ENCODE data around the gene KLHL24. TPM values are rescaled to one million over a fixed set of nuclear protein-coding genes. Genes with fewer than 3 reads are reported as not detected.
"Not testable (repeated sequence)": the region's sequence is repeated elsewhere in the genome, so short reads cannot be mapped to it uniquely, and the experiment has no call there.

KLHL24 gene
- total RNA-seq, 2 experiments from 2014 or later = 19.2 to 19.6 TPM

DNA sequence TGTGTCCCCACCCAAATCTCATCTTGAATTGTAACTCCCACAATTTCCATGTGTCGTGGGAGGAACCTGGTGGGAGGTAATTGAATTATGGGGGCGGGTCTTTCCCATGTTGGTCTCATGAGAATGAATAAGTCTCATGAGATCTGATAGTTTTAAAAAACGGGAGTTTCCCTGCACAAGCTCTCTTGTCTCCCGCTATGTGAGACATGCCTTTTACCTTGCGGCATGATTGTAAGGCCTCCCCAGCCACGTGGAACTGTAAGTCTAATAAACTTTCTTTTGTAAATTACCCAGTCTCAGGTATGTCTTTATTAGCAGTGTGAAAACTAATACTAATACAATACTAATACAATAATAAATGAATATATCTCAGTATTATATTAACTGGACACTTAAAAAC lies 52.3 kb downstream of the KLHL24 start:
- H3K4me1 Mint-ChIP-seq = peaks cover 2% of the 10 kb centered on the region
- DNase-seq = no peak
- H3K27me3 Mint-ChIP-seq = no peaks in the 10 kb centered on the region
- no peak overlapping the region for H3K27ac Mint-ChIP-seq
- no peaks in the 10 kb centered on the region for H3K36me3 Mint-ChIP-seq (ENCODE audit: low read depth)
- no peak overlapping the region for H3K4me3 Mint-ChIP-seq
- H3K9me3 Mint-ChIP-seq = peaks cover 4% of the 10 kb centered on the region
- CTCF ChIA-PET = interaction anchor here (0.6 kb wide), 1 partner anchor 22 kb away, joined by 3 read pairs; no protein-coding TSS in a partner anchor
- POLR2A ChIA-PET = interaction anchor here (0.6 kb wide), 1 partner anchor 84 kb away, joined by 6 read pairs; no protein-coding TSS in a partner anchor

DNA sequence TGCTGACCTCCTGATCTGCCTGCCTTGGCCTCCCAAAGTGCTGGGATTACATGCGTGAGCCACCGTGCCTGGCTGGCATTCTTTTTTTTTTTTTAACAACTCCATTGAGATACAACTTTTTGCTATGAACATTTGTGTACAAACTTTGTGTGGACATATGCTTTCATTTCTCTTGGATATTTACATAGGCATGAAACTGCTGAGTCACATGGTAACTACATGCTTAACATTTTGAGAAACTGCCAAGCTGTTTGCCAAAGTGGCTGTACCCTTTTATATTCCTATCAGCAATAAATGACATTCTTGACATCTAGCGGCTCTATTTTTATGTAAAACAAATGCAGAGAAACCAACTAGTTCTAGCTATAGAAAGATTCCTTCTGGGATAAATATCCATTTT lies 53.5 kb downstream of the KLHL24 start:
- Mint-ChIP-seq H3K27me3 (no peaks in the 10 kb centered on the region), H3K4me3 (no peak overlapping the region), H3K4me1 (peaks cover 2% of the 10 kb centered on the region), H3K36me3 (ENCODE audit: low read depth) (no peaks in the 10 kb centered on the region), H3K9me3 (peaks cover 4% of the 10 kb centered on the region), H3K27ac (no peak overlapping the region)
- POLR2A ChIA-PET = no interaction called here
- CTCF ChIA-PET = no interaction called here
- no peak for DNase-seq

DNA sequence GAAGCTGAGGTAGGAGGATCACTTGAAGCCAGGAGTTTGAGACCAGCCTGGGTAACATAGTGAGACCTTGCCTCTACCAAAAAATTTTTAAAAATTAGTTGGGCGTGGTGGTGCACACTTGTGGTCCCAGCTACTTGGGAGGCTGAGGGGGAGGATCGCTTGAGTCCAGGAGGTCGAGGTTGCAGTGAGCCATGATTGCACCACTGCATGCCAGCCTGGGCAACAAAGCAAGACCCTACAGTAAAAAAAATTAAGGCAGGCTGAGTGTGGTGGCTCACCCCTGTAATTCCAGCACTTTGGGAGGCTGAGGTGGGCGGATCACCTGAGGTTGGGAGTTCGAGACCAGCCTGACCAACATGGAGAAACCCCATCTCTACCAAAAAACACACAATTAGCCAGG lies 54.2 kb downstream of the KLHL24 start:
- not testable (repeated sequence) for H3K36me3 Mint-ChIP-seq (ENCODE audit: low read depth)
- CTCF ChIA-PET = interaction anchor here (0.8 kb wide), 1 partner anchor 27 kb away, joined by 3 read pairs; no protein-coding TSS in a partner anchor

DNA sequence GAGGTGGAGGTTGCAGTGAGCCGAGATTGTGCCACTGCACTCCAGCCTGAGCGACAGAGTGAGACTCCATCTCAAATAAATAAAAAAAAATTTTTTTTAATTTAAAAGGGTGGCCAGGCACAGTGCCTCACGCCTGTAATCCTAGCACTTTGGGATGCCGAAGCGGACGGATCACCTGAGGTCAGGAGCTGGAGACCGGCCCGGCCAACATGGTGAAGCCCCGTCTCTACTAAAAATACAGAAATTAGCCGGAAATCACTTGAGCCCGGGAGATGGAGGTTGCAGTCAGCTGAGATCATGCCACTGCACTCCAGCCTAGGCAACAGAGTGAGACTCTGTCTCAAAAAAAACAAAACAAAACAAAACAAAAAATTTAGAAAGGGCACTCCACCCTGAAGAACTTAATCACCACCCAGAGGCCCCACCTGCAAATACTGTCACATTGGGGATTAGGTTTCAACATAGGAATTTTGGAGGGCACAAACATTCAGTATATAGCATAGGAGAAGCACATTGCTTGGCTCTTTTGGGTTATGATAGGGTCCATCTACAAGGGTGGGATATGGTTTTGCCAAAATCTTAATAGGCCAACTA lies 55.1 kb downstream of the KLHL24 start:
- POLR2A ChIA-PET = no interaction called here
- Mint-ChIP-seq H3K27ac (no peak overlapping the region), H3K4me3 (no peak overlapping the region), H3K4me1 (peaks cover 3% of the 10 kb centered on the region), H3K36me3 (ENCODE audit: low read depth) (no peaks in the 10 kb centered on the region), H3K27me3 (no peaks in the 10 kb centered on the region), H3K9me3 (peaks cover 4% of the 10 kb centered on the region)
- CTCF ChIA-PET = interaction anchor here (0.8 kb wide), 1 partner anchor 28 kb away, joined by 3 read pairs; no protein-coding TSS in a partner anchor
- no peak for DNase-seq

More for the DNA sequence above, 54.2 kb downstream of the KLHL24 start:
- DNase-seq, H3K27me3 Mint-ChIP-seq, POLR2A ChIA-PET, H3K4me3 Mint-ChIP-seq, H3K4me1 Mint-ChIP-seq, H3K27ac Mint-ChIP-seq, H3K9me3 Mint-ChIP-seq: not testable (repeated sequence)

DNA sequence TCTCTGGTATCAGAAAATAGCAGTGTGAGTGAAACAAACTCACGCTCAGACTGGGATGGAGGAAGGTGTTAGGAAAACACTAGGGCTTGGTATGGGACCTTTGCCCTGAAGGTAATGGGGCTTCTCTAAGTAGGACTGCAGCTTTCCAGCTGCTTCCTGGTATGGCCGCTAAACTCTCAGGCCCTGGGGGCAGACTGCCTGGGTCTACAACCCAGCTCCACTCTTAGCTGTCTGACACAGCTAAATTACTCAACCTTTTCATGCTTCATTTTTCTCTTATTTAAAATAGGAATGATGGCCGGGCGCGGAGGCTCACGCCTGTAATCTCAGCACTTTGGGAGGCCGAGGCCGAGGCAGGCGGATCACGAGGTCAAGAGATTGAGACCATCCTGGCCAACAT lies 57.0 kb downstream of the KLHL24 start:
- Mint-ChIP-seq H3K36me3 (ENCODE audit: low read depth) (no peaks in the 10 kb centered on the region), H3K27me3 (no peaks in the 10 kb centered on the region), H3K27ac (no peak overlapping the region), H3K4me1 (peaks cover 8% of the 10 kb centered on the region), H3K9me3 (no peaks in the 10 kb centered on the region), H3K4me3 (no peak overlapping the region)
- DNase-seq = no peak
- ChIA-PET CTCF (interaction anchor here (0.5 to 1.5 kb wide), 2 partner anchors 13 to 962 kb away, joined by 3 to 5 read pairs; no protein-coding TSS in a partner anchor), POLR2A (no interaction called here)

DNA sequence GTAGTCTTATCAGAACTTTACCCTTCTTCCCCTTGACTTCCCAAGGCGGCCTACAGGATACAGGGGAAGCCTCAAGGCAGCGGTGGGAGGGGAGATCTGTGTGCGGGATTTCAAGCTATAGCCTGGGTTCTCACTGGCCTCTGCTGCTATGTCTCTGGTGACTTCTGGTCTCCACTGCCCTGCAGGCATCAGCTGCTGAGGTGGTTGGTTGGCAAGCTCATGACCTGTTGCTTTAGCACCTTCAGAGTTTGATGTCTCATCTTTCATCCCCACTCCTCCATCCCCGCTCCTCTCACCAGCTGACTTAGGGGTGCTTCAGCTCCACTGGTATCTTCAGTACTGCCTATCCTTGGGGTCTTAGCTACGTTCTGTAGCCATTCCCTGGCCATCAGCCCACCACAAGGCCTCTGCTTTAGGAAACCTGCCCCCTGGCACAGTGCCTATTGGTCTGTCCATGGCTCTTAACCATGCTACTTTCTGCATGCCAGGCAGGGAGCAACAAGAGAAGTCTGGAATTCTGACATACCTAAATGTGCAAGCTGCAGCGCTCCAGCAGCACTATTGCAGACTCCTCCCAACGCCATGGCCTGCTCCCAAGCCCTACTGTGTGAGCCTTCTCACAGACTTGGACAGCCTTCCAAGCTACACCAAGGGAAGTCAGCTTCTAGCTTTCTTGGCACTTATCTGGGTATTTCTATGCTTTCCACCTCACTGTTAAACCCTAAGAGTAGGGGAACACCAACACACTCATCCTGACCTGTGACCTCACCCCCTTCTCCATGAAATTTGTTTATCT lies 60.3 kb downstream of the KLHL24 start:
- no peak overlapping the region for H3K4me3 Mint-ChIP-seq
- no peaks in the 10 kb centered on the region for H3K27me3 Mint-ChIP-seq
- H3K36me3 Mint-ChIP-seq (ENCODE audit: low read depth) = peaks cover 16% of the 10 kb centered on the region
- no peak overlapping the region for H3K27ac Mint-ChIP-seq
- DNase-seq = no peak
- H3K9me3 Mint-ChIP-seq = no peaks in the 10 kb centered on the region
- peaks cover 28% of the 10 kb centered on the region for H3K4me1 Mint-ChIP-seq
- ChIA-PET CTCF (interaction anchor here (0.7 to 1.1 kb wide), 5 partner anchors 25 to 479 kb away, joined by 3 to 4 read pairs (median 3); no protein-coding TSS in a partner anchor), POLR2A (no interaction called here)

DNA sequence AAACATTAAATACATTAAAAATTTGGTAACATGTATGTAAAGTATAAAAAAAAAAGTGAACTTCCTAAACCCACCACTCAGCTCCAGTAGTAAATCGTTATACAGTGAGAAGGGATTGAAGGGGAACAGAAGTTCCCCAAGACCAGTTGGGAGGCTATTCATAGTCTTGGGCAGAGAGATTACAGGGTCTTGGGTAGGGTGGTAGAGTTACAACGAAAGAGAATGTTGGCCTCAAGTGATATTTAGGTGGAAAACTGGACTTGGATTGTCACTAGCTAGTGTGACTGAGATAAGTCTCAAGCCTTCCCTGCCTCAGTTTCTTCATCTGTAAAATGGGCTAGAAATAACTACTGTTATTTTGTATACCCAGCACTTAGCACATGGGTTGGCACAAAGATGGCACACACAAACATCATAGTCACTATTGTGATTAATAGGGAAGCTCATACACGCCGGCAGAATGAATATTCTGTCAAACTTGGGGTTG lies 61.7 kb downstream of the KLHL24 start:
- CTCF ChIA-PET = interaction anchor here (0.6 to 1.5 kb wide), 7 partner anchors 14 to 853 kb away, joined by 3 to 5 read pairs (median 4); no protein-coding TSS in a partner anchor
- H3K4me3 Mint-ChIP-seq = peak overlapping the region; percentile 77
- POLR2A ChIA-PET = interaction anchor here (0.7 to 1.7 kb wide), 4 partner anchors 60 to 601 kb away, joined by 3 to 5 read pairs (median 4); no protein-coding TSS in a partner anchor

DNA sequence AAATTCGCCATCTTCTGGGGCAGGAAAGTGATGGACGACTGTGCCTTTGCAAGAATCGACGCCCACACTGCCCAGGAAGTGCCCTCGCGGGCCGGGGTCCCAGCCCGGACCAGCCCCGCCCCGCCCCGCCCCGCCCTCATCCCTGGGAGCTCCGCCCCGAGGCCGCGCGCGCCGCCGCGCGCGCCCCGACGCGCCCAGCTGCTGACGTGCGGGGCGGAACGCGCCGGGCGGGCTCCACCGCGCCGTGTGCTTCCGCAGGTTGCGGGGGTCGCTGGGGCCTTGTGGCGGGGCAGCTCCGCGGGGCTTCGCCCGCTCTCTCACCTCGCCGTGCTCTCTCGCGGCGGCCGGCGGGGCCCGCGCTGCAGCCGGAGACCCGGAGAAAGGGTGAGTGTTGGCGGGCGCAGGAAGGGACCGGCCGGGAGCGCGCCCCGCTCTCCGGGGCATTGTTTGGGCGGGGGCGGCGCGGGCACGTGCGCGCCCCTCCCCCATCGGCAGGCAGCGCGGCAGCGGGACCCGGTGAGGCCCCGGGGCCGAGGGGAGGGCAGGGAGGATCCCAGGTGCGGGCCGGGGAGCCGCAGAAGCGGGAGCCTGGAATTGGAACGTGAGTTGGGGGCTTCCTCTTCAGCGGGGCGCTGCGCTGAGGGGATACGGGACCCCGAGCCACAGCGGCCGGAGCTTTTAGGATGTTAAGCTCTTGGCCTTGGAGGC lies 62.3 kb downstream of the KLHL24 start, which contains the start of gene YEATS2:
Gene YEATS2 (plus strand): TSS at position 188 of the 708 bp plus-strand sequence. CDS start 17,366 bp downstream, outside the sequence.
- Mint-ChIP-seq H3K9me3 (no peaks in the 10 kb centered on the region), H3K4me1 (peaks cover 37% of the 10 kb centered on the region), H3K36me3 (ENCODE audit: low read depth) (peaks cover 22% of the 10 kb centered on the region), H3K27me3 (no peaks in the 10 kb centered on the region), H3K4me3 (peak within 1 kb of the TSS; percentile 77), H3K27ac (peak within 1 kb of the TSS; percentile 92)
- peak; percentile 67 for DNase-seq
- POLR2A ChIA-PET = interaction anchor here (0.7 to 1.7 kb wide), 5 partner anchors 61 to 600 kb away, joined by 3 to 5 read pairs (median 3); partner anchors contain the start of gene KLHL6
- CTCF ChIA-PET = interaction anchor here (0.6 to 1.5 kb wide), 8 partner anchors 13 to 853 kb away, joined by 3 to 5 read pairs (median 4); no protein-coding TSS in a partner anchor

More for the DNA sequence above, 61.7 kb downstream of the KLHL24 start:
- no peak for DNase-seq
- no peaks in the 10 kb centered on the region for H3K9me3 Mint-ChIP-seq
- H3K36me3 Mint-ChIP-seq (ENCODE audit: low read depth) = peaks cover 22% of the 10 kb centered on the region
- H3K27ac Mint-ChIP-seq = peak overlapping the region; percentile 92
- peaks cover 37% of the 10 kb centered on the region for H3K4me1 Mint-ChIP-seq
- H3K27me3 Mint-ChIP-seq = no peaks in the 10 kb centered on the region

DNA sequence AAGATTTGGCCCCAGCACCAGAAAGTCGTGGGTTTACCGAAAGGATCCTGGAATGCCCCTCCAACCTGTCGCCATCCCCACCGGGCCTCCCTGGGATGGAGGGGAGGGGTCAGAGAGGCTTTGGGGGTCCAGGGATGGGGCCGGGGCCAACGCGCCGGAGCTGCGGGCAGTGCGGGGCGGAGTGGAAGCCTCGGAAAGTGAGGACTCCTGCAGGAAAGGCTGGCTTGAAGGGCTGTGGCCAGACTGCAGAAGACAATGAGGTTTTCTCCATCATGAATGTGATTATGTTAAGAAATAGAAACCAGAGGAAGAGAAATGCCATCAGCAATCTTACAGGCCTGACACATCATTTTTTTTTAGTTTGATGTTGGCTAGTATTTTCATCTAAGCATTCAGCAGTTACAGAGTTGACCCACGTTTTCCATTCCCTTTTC lies 62.9 kb downstream of the KLHL24 start:
- POLR2A ChIA-PET = interaction anchor here (1.1 to 1.7 kb wide), 2 partner anchors 61 to 143 kb away, joined by 3 to 5 read pairs; partner anchors contain the start of gene KLHL6
- no peaks in the 10 kb centered on the region for H3K27me3 Mint-ChIP-seq
- DNase-seq = peak; percentile 35
- H3K36me3 Mint-ChIP-seq (ENCODE audit: low read depth) = peaks cover 22% of the 10 kb centered on the region
- H3K4me3 Mint-ChIP-seq = peak overlapping the region; percentile 77
- H3K27ac Mint-ChIP-seq = peak overlapping the region; percentile 81
- peaks cover 39% of the 10 kb centered on the region for H3K4me1 Mint-ChIP-seq
- H3K9me3 Mint-ChIP-seq = no peaks in the 10 kb centered on the region
- CTCF ChIA-PET = interaction anchor here (0.5 to 1.5 kb wide), 3 partner anchors 17 to 361 kb away, joined by 4 to 5 read pairs (median 5); no protein-coding TSS in a partner anchor

DNA sequence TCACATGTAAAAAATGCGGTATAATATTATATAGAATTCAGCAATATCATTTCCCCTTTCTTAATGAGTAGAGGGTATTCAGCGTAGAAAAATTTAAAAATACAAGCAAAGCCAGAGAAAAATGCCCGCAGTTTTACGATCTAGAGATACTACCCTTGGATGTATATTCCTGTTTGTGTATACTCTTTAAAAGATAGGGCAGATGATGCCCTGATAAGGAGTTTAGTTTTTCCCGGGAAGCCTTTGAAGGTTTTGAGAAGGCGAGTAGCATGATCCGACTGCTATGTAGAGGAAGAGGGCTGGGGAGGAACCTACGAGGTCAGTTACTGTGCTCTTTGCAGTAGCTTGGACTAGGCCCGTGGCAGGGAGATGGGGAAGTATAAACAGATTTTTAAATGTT lies 63.3 kb downstream of the KLHL24 start:
- Mint-ChIP-seq H3K4me3 (peak overlapping the region; percentile 77), H3K9me3 (no peaks in the 10 kb centered on the region), H3K27me3 (no peaks in the 10 kb centered on the region), H3K27ac (peak overlapping the region; percentile 81), H3K4me1 (peaks cover 41% of the 10 kb centered on the region), H3K36me3 (ENCODE audit: low read depth) (peaks cover 22% of the 10 kb centered on the region)
- no peak for DNase-seq
- ChIA-PET CTCF (interaction anchor here (0.5 to 1.5 kb wide), 3 partner anchors 17 to 362 kb away, joined by 4 to 5 read pairs (median 5); no protein-coding TSS in a partner anchor), POLR2A (interaction anchor here (1.1 kb wide), 1 partner anchor 143 kb away, joined by 3 read pairs; the partner anchor contains the start of gene KLHL6)

DNA sequence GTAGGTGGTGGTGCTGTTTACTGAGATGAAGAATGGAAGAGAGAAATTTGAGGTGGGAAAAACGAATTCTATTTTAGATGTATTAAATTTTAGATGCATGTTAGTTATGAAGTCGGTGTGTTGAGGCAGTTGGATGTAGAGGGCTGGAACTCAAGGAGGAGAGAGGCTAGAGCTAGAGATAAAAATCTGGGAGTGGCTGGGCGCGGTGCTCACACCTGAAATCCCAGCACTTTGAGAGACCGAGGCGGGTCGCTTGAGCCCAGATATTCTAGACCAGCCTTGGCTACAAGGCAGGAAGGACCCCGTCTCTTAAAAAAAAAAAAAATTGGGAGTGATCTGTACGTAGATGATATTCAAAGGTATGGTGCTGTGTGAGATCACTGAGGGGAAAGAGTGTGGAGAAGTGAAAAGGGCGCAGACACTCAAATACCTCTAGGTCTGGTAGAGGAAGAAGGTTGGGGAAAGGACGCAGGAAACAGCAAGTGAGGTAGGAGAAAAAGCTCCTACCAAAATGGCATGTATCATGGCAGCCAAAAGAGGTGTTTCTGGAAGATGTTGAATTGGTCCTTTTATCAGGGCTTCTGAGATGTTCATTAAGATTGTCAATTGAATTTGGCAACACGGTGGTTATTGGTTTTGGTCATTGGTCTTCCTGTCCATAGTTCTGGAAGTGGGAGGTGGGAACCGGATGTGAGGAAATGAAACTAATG lies 64.0 kb downstream of the KLHL24 start:
- Mint-ChIP-seq H3K4me1 (peaks cover 42% of the 10 kb centered on the region), H3K9me3 (no peaks in the 10 kb centered on the region), H3K27me3 (no peaks in the 10 kb centered on the region), H3K27ac (peak overlapping the region; percentile 81), H3K36me3 (ENCODE audit: low read depth) (peaks cover 24% of the 10 kb centered on the region), H3K4me3 (peak overlapping the region; percentile 77)
- no peak for DNase-seq
- CTCF ChIA-PET = no interaction called here
- POLR2A ChIA-PET = no interaction called here

All from activated CD4-positive, alpha-beta T cell treated with anti-CD3 and anti-CD28 coated beads, Interleukin-2, amount 10 ng/mL, durations not matched to agents 7 days and 5 days (primary cell).